Measurements from ENCODE around the gene IQSEC1. TPM values are rescaled to one million over a fixed set of nuclear protein-coding genes. Genes with fewer than 3 reads are reported as not detected.

The IQSEC1 gene
- total RNA-seq, 1 experiment from 2014 or later = 4.9 TPM

GRCh38 chr3:13016083-13016720 is 57.0 kb downstream of the IQSEC1 start:
- no peak for DNase-seq (ENCODE audit: low read depth)

GRCh38 chr3:13015286-13016082 is 57.7 kb downstream of the IQSEC1 start:
- DNase-seq (ENCODE audit: low read depth) = no peak

- no peak for DNase-seq (ENCODE audit: low read depth)
These were observed 58.4 kb downstream of the IQSEC1 start for GRCh38 chr3:13014755-13015285.

- DNase-seq (ENCODE audit: low read depth) = no peak
These were observed 59.1 kb downstream of the IQSEC1 start for GRCh38 chr3:13013994-13014754.

GRCh38 chr3:13013566-13013965 is 59.7 kb downstream of the IQSEC1 start:
- DNase-seq (ENCODE audit: low read depth) = no peak

- no peak for DNase-seq (ENCODE audit: low read depth)
These were observed 60.1 kb downstream of the IQSEC1 start for GRCh38 chr3:13013151-13013561.

- peak; percentile 61 for DNase-seq (ENCODE audit: low read depth)
These were observed 61.0 kb downstream of the IQSEC1 start for GRCh38 chr3:13012221-13012691.

GRCh38 chr3:13011573-13012220 is 61.5 kb downstream of the IQSEC1 start:
- DNase-seq (ENCODE audit: low read depth) = peak; percentile 44

- no peak for DNase-seq (ENCODE audit: low read depth)
These were observed 62.3 kb downstream of the IQSEC1 start for GRCh38 chr3:13010780-13011572.

- no peak for DNase-seq (ENCODE audit: low read depth)
These were observed 63.3 kb downstream of the IQSEC1 start for GRCh38 chr3:13009946-13010315.

- DNase-seq (ENCODE audit: low read depth) = peak; percentile 86
These were observed 63.9 kb downstream of the IQSEC1 start for GRCh38 chr3:13009132-13009945.

GRCh38 chr3:13008155-13008995 is 64.9 kb downstream of the IQSEC1 start:
- DNase-seq (ENCODE audit: low read depth) = no peak

- no peak for DNase-seq (ENCODE audit: low read depth)
These were observed 65.8 kb downstream of the IQSEC1 start for GRCh38 chr3:13007251-13007941.

- DNase-seq (ENCODE audit: low read depth) = no peak
These were observed 66.8 kb downstream of the IQSEC1 start for GRCh38 chr3:13006216-13006990.

- DNase-seq (ENCODE audit: low read depth) = no peak
These were observed 67.9 kb downstream of the IQSEC1 start for GRCh38 chr3:13005301-13005700.

GRCh38 chr3:13004376-13004775 is 68.9 kb downstream of the IQSEC1 start:
- DNase-seq (ENCODE audit: low read depth) = peak; percentile 46

- no peak for DNase-seq (ENCODE audit: low read depth)
These were observed 69.6 kb downstream of the IQSEC1 start for GRCh38 chr3:13003608-13004007.

Measured in Daoy (cell line).